Myocyte (in vitro differentiated cells): Measurements from ENCODE around the gene WASHC1. TPM values are rescaled to one million over a fixed set of nuclear protein-coding genes. Genes with fewer than 3 reads are reported as not detected.
"Not testable (repeated sequence)": the region's sequence is repeated elsewhere in the genome, so short reads cannot be mapped to it uniquely, and the experiment has no call there.

Source experiments
- DNase-seq: peaks from one replicate; pipeline ENCODE4 v3.0.0-alpha.2; 2012; ENCODE audit warnings: low read depth
- polyA plus RNA-seq: library from polyadenylated mRNA; unstranded; fragments of >200 nt; gene quantifications from one replicate; pipeline ENCODE4 v1.2.1, GENCODE V29; 2012; ENCODE audit warnings: missing spikeins
- total RNA-seq: library from RNA; depleted of rRNA; stranded (reverse); fragments of >200 nt; gene quantifications from 2 replicates; pipeline ENCODE4 v1.2.3, GENCODE V29; 2014

The WASHC1 gene
- total RNA-seq: 2.1 and 5.4 TPM in 2 replicates
- polyA plus RNA-seq: 6.5 TPM

- DNase-seq: not testable (repeated sequence)
Observed at GRCh38 chr9:29356-29755, at the start of gene WASHC1. Gene WASHC1, minus strand, starts transcription at chr9:29456. Its CDS starts 4,457 bp downstream, at chr9:24999.

GRCh38 chr9:78333-78732 lies 49.1 kb upstream of the WASHC1 start:
- DNase-seq: not testable (repeated sequence)

- DNase-seq: not testable (repeated sequence)
Observed at GRCh38 chr9:76389-76788, 47.1 kb upstream of the WASHC1 start.

GRCh38 chr9:73900-74525 lies 44.8 kb upstream of the WASHC1 start:
- DNase-seq: not testable (repeated sequence)

- DNase-seq: peak; percentile 6
Observed at GRCh38 chr9:73076-73899, 44.0 kb upstream of the WASHC1 start.

GRCh38 chr9:63031-63629 lies 33.9 kb upstream of the WASHC1 start:
- not testable (repeated sequence) for DNase-seq

- not testable (repeated sequence) for DNase-seq
Observed at GRCh38 chr9:52678-53077, 23.4 kb upstream of the WASHC1 start.

- DNase-seq: not testable (repeated sequence)
Observed at GRCh38 chr9:48190-48842, 19.1 kb upstream of the WASHC1 start.

GRCh38 chr9:46639-47271 lies 17.5 kb upstream of the WASHC1 start:
- not testable (repeated sequence) for DNase-seq

GRCh38 chr9:46164-46563 lies 16.9 kb upstream of the WASHC1 start:
- DNase-seq: not testable (repeated sequence)

- not testable (repeated sequence) for DNase-seq
Observed at GRCh38 chr9:45180-45878, 16.1 kb upstream of the WASHC1 start.

GRCh38 chr9:44416-44815 lies 15.2 kb upstream of the WASHC1 start:
- DNase-seq: not testable (repeated sequence)

GRCh38 chr9:43636-44035 lies 14.4 kb upstream of the WASHC1 start:
- DNase-seq: not testable (repeated sequence)

GRCh38 chr9:43116-43515 lies 13.9 kb upstream of the WASHC1 start:
- DNase-seq: not testable (repeated sequence)

- DNase-seq: not testable (repeated sequence)
Observed at GRCh38 chr9:41819-42218, 12.6 kb upstream of the WASHC1 start.

GRCh38 chr9:41261-41676 lies 12.0 kb upstream of the WASHC1 start:
- not testable (repeated sequence) for DNase-seq

GRCh38 chr9:32308-32707 lies 3.1 kb upstream of the WASHC1 start:
- DNase-seq: not testable (repeated sequence)

- DNase-seq: not testable (repeated sequence)
Observed at GRCh38 chr9:28775-29174, 481 bp downstream of the WASHC1 start.

GRCh38 chr9:21621-22020 lies 7.6 kb downstream of the WASHC1 start:
- DNase-seq: not testable (repeated sequence)

GRCh38 chr9:16875-17274 lies 12.4 kb downstream of the WASHC1 start:
- DNase-seq: not testable (repeated sequence)
